HG02588 (cell line): ENCODE results near the gene SAP25.
"Not testable (repeated sequence)": the region's sequence is repeated elsewhere in the genome, so short reads cannot be mapped to it uniquely, and the experiment has no call there.

Source experiments
- ATAC-seq: cut with Tn5 transposase; IDR thresholded peaks from one replicate; pipeline ENCODE4 v1.9.1; 2021; ENCODE audit warnings: mild to moderate bottlenecking, moderate library complexity; ENCODE audit not compliant: unreplicated experiment

SAP25 gene

GRCh38 chr7:100562195-100563099, 11.3 kb downstream of the SAP25 start:
- ATAC-seq: no peak

GRCh38 chr7:100561491-100562194, 12.1 kb downstream of the SAP25 start:
- no peak for ATAC-seq

GRCh38 chr7:100559127-100559526, 14.6 kb downstream of the SAP25 start:
- ATAC-seq: no peak

- ATAC-seq: no peak
Measured at GRCh38 chr7:100556541-100556940, 17.2 kb downstream of the SAP25 start.

- no peak for ATAC-seq
Measured at GRCh38 chr7:100555701-100556100, 18.0 kb downstream of the SAP25 start.

- no peak for ATAC-seq
Measured at GRCh38 chr7:100553032-100553431, 20.7 kb downstream of the SAP25 start.

GRCh38 chr7:100552532-100552931, 21.2 kb downstream of the SAP25 start:
- no peak for ATAC-seq

GRCh38 chr7:100548446-100548845, 25.3 kb downstream of the SAP25 start:
- not testable (repeated sequence) for ATAC-seq

- ATAC-seq: no peak
Measured at GRCh38 chr7:100547872-100548271, 25.8 kb downstream of the SAP25 start.

- no peak for ATAC-seq
Measured at GRCh38 chr7:100546926-100547800, 26.5 kb downstream of the SAP25 start.

GRCh38 chr7:100546129-100546925, 27.4 kb downstream of the SAP25 start:
- peak; percentile 46 for ATAC-seq

GRCh38 chr7:100545360-100546128, 28.2 kb downstream of the SAP25 start:
- peak; percentile 45 for ATAC-seq

- ATAC-seq: no peak
Measured at GRCh38 chr7:100544967-100545359, 28.7 kb downstream of the SAP25 start.

- no peak for ATAC-seq
Measured at GRCh38 chr7:100544386-100544785, 29.3 kb downstream of the SAP25 start.

- no peak for ATAC-seq
Measured at GRCh38 chr7:100543586-100543985, 30.1 kb downstream of the SAP25 start.

GRCh38 chr7:100541309-100541708, 32.4 kb downstream of the SAP25 start:
- ATAC-seq: not testable (repeated sequence)

GRCh38 chr7:100540073-100540723, 33.5 kb downstream of the SAP25 start:
- no peak for ATAC-seq

- no peak for ATAC-seq
Measured at GRCh38 chr7:100539436-100540006, 34.2 kb downstream of the SAP25 start.
